GM20431 (cell line): ENCODE data around the gene SUSD6.
"Not testable (repeated sequence)": the region's sequence is repeated elsewhere in the genome, so short reads cannot be mapped to it uniquely, and the experiment has no call there.

Experiments used
- in situ Hi-C: fragments of 300-500 bp; cut with MseI, MboI; formaldehyde crosslinking; loops from one replicate; pipeline ENCODE4 v1.15.0; 2020; ENCODE audit warnings: low sequenced_read_pairs; ENCODE audit not compliant: unreplicated experiment

SUSD6 gene

DNA sequence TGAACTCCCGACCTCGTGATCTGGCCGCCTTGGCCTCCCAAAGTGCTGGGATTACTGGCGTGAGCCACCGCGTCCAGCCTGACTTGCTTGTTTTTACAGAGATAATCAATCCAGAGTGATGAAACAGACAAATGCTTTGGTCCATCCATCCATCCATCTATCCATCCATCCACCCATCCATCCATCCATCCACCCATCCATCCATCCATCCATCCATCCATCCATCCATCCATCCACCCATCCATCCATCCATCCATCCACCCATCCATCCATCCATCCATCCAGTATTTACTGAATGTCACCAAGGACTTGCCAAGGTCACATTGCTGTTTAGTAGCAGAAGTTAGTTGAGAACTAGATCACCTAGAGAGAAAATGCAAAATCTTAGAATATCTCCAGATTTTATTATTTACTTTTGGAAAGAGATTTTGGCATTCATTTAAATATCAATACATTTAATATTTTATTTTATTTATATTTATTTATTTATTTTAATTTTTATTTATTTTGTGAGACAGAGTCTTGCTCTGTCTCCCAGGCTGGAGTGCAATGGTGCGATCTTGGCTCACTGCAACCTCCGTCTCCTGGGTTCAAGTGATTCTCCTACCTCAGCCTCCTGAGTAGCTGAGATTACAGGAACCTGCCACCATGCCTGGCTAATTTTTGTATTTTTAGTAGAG is 120.7 kb downstream of the SUSD6 start:
- in situ Hi-C loops, result not testable (repeated sequence)

- in situ Hi-C loops, result not testable (repeated sequence)
Observed at GRCh38 chr14:69736405-69736804, 125.0 kb downstream of the SUSD6 start.

DNA sequence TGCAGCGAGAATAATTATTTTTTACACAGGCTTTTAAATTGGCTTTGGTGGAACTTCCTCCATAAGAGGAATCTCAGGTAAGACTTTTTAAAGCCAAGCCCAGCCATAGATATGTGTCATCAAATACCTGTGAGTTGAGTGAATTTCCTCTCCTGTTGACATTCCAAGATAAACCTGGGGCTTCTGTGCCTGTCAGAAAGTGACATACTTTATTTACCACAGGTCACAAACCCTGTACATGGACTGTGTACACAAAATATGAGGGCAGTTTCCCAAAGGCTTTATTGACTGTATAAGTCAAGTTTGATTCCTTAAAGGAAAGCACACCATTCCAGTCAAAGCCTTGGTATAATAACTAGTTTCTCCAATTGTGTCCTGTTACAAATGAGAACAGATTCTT is 129.7 kb downstream of the SUSD6 start:
- in situ Hi-C loops, result no loop called here

- in situ Hi-C loops, result no loop called here
Observed at GRCh38 chr14:69749956-69750355, 138.6 kb downstream of the SUSD6 start.

- in situ Hi-C loops, result no loop called here
Observed at GRCh38 chr14:69750495-69750894, 139.1 kb downstream of the SUSD6 start.

- in situ Hi-C loops, result no loop called here
Observed at GRCh38 chr14:69752773-69753172, 141.4 kb downstream of the SUSD6 start.

DNA sequence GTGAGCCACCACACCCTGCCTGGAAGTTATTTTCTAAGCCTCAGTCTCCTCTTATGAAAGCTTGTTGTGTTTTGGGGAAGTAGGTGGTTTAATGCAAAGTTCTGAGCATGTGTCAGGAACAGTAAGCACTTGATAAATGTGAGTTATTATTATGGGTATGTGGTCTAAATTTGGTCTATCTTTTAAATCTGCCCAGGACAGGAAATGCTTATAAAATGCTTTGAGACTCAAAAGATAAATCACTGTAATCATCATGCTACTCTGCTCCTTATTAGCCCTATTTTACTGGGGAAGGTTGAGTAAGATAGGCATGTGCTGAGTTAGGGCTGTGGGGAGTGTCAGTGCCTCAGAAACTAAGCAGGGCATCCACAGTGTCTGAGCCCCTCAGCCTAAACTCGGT is 142.5 kb downstream of the SUSD6 start:
- in situ Hi-C loops, result no loop called here

GRCh38 chr14:69754487-69754886 is 143.1 kb downstream of the SUSD6 start:
- in situ Hi-C loops, result no loop called here

DNA sequence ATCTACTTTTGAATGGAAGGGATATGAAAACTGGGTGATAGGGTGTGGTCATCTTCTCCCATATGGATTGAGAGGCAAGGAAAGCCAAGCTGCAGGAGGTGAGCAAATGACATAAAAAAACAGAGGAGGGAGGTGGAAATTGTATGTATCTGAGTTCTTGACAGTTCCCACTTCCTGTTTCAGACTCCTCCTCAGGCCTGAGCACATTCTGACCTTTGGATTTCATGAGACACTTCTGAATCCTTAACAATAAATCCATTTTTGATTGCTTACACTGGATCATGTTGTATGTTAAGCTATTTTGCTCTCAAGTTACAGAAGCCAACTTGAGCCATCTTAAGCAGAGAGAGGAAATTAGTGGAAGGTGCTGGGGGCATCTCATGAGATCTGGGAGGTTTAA is 143.9 kb downstream of the SUSD6 start:
- in situ Hi-C loops, result no loop called here

GRCh38 chr14:69755784-69756183 is 144.4 kb downstream of the SUSD6 start:
- in situ Hi-C loops, result no loop called here

GRCh38 chr14:69756298-69756697 is 144.9 kb downstream of the SUSD6 start:
- in situ Hi-C loops, result no loop called here

DNA sequence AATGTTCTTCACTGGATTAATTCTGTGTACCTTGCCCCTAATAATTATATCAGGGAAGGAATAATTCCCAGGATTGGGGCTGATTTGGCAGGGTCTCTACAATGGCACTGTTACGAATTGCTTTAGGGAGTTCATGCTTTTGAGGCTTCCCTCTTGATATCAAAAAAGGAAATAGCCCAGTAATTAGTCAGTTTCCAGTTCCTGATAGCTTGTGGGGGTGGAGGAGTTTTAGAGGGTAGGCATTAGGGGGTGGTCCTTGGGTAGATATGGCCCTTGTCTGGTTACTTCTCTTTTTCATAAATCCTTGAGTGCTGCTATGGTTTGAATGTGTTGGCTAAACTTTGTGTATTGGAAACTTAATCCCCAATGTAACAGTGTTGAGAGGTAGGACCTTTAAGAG is 149.4 kb downstream of the SUSD6 start:
- in situ Hi-C loops, result no loop called here

- in situ Hi-C loops, result no loop called here
Observed at GRCh38 chr14:69763761-69764510, 152.5 kb downstream of the SUSD6 start.
